Measurements from ENCODE around the gene ANKDD1A.

- TF ChIP-seq POLR2A (IDR thresholded peaks at IDR 0.05) (no peak), CTCF (IDR thresholded peaks at IDR 0.05) (no peak)
Observed at GRCh38 chr15:65006876-65007275, 95.2 kb downstream of the ANKDD1A start.

All from esophagus squamous epithelium (tissue), 4 donors.